ENCODE measurements around the gene CDC25A.
"Not testable (repeated sequence)": the region's sequence is repeated elsewhere in the genome, so short reads cannot be mapped to it uniquely, and the experiment has no call there.

Gene CDC25A

DNA sequence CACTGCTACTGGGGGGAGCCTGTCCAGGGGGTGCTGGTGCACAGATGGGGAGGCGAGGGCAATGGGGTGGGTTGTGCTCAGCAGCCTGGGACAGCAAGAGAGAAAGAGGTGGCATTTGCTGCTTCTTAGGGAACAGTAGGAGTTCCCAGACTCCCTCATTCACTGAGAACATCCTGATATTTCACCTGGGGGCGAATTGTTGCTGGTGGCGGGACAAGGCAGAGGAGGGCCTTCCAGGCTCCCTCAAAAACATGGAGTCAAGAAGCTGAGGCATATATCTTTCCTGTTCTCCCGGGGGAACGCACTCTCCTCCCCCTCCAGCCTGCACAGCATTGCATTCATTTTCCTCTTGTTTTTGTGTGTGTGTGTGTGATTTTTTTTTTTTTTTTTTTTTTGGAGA, 65.7 kb downstream of the CDC25A start:
- CTCF ChIA-PET: no interaction called here
- DNase-seq (ENCODE audit: low read depth, low spot score): no peak
- H3K4me3 ChIP-seq (ENCODE audit: low read depth, low read length): no peak overlapping the region
- POLR2A ChIA-PET: no interaction called here
- no peak for TF ChIP-seq CTCF (IDR thresholded peaks at IDR 0.05; ENCODE audit: insufficient read depth, low read length, missing control alignments)

- DNase-seq (ENCODE audit: low read depth, low spot score): no peak
- ChIA-PET CTCF (no interaction called here), POLR2A (no interaction called here)
- TF ChIP-seq CTCF (IDR thresholded peaks at IDR 0.05; ENCODE audit: insufficient read depth, low read length, missing control alignments): no peak
- H3K4me3 ChIP-seq (ENCODE audit: low read depth, low read length): no peak overlapping the region
Measured at GRCh38 chr3:48120223-48120622, 68.0 kb downstream of the CDC25A start.

DNA sequence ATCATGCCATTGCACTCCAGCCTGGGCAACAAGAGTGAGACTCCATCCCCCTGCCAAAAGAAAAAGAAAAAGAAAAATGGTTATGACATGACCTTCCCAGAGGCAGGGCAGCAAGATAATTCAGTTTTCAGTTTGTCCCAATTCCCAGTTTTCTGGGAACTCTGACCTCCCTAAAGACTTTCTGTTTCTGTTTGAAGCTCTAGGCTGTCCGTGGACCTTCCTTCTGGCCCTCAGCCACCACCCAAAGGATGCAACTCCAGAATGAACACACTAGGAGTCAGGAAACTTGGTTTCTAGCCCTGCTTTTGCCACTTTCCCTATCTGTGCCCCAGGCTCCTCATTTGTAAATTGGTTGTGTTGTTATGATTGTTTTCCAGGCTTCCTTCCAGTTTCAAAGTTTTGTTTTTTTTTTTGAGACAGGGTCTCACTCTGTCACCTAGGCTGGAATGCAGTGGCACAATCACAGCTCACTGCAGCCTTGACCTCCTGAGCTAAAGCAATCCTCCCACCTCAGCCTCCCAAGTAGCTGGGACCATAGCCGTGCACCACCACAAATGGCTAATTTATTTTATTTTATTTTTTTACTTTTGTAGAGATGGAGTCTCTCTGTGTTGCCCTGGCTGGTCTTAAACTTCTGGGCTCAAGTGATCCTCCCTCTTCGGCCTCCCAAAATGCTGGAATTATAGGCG, 68.6 kb downstream of the CDC25A start:
- POLR2A ChIA-PET: no interaction called here
- CTCF ChIA-PET: no interaction called here
- no peak for TF ChIP-seq CTCF (IDR thresholded peaks at IDR 0.05; ENCODE audit: insufficient read depth, low read length, missing control alignments)
- H3K4me3 ChIP-seq (ENCODE audit: low read depth, low read length): no peak overlapping the region
- no peak for DNase-seq (ENCODE audit: low read depth, low spot score)

DNA sequence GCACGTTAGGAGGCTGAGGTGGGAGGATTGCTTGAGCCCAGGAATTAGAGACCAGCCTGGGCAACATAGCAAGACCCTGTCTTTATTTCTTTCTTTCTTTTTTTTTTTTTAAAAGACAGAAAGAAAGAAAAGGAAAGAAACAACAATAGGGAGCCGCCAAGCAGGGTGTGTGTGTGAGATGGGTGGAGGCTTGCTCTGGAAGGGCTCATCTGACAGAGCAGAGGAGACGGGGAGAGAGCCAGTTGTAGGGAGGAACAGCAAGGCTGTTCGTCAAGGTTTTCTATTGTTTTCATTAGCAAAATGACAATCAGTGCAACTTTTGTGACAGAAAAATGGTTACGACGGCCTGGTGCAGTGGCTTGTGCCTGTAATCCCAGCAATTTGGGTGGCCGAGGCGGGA, 69.3 kb downstream of the CDC25A start:
- no peak for TF ChIP-seq CTCF (IDR thresholded peaks at IDR 0.05; ENCODE audit: insufficient read depth, low read length, missing control alignments)
- no peak overlapping the region for H3K4me3 ChIP-seq (ENCODE audit: low read depth, low read length)
- ChIA-PET POLR2A (no interaction called here), CTCF (no interaction called here)
- DNase-seq (ENCODE audit: low read depth, low spot score): no peak

- POLR2A ChIA-PET: no interaction called here
- no peak overlapping the region for H3K4me3 ChIP-seq (ENCODE audit: low read depth, low read length)
- DNase-seq (ENCODE audit: low read depth, low spot score): no peak
- no peak for TF ChIP-seq CTCF (IDR thresholded peaks at IDR 0.05; ENCODE audit: insufficient read depth, low read length, missing control alignments)
- CTCF ChIA-PET: no interaction called here
Measured at GRCh38 chr3:48118322-48118721, 69.9 kb downstream of the CDC25A start.

DNA sequence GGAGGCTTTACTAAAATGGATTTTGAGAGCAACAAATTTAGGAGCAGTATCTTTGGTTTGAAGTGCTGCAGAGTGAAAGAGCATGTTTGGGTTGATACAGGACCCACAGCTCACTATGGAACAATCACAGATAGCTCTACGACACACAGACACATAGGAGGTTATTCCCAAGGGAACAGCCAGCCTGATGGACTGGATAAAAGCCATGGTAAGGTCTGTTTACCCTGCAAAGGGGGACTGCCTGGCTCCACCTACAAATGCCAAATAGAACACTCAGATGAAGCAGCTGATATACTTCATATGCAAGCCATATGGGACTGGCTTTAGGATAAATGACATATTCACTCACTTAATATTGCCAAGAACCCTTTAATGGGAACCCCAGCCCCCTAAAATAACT, 75.4 kb downstream of the CDC25A start:
- ChIA-PET POLR2A (interaction anchor here (1.4 kb wide), 1 partner anchor 12 kb away, joined by 3 read pairs; no protein-coding TSS in a partner anchor), CTCF (interaction anchor here (1.2 kb wide), 1 partner anchor 45 kb away, joined by 3 read pairs; no protein-coding TSS in a partner anchor)
- no peak for DNase-seq (ENCODE audit: low read depth, low spot score)
- H3K4me3 ChIP-seq (ENCODE audit: low read depth, low read length): no peak overlapping the region
- no peak for TF ChIP-seq CTCF (IDR thresholded peaks at IDR 0.05; ENCODE audit: insufficient read depth, low read length, missing control alignments)

DNA sequence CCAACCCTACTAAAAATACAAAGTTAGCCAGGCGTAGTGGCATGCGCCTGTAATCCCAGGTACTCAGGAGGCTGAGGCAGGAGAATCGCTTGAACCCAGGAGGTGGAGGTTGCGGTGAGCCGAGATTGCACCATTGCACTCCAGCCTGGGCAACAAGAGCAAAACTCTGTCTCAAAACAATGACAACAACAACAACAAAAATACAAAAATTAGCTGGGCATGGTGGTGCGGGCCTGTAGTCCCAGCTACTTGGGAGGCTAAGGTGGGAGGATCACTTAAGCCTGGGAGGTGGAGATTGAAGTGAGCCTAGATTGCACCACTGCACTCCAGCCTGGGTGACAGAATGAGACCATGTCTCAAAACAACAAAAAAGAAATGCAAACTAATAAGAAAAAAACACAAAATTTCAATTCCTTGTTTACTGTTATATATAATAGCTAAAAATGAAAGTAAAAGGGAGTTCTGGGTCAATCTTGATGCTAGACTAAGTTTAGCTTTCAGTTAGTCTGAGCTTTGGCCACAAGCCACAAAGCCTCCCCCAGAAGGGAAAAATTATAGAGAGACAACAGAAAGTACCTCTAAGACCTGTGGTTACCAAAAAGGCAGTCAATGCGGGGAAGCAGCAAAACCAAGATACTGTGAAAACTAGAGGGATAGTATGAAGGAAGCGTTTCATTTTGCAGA, 76.0 kb downstream of the CDC25A start:
- CTCF ChIA-PET: interaction anchor here (0.7 to 1.2 kb wide), 2 partner anchors 11 to 46 kb away, joined by 3 to 4 read pairs; no protein-coding TSS in a partner anchor
- H3K4me3 ChIP-seq (ENCODE audit: low read depth, low read length): peak overlapping the region; percentile 18; the same call in 1 of the 2 replicates
- POLR2A ChIA-PET: interaction anchor here (1.4 kb wide), 1 partner anchor 12 kb away, joined by 3 read pairs; no protein-coding TSS in a partner anchor
- DNase-seq (ENCODE audit: low read depth, low spot score): not testable (repeated sequence)
